Progenitor cell of endocrine pancreas (in vitro differentiated cells): ENCODE data around the gene EEF1A2. TPM values are rescaled to one million over a fixed set of nuclear protein-coding genes. Genes with fewer than 3 reads are reported as not detected.

Experiments used
- DNase-seq: peaks from one replicate; pipeline ENCODE4 v3.0.0; 2021; ENCODE audit warnings: low spot score; ENCODE audit not compliant: unreplicated experiment
- H3K27ac Mint-ChIP-seq: 2 replicates; pipeline ENCODE4 v1.8.0; 2021; ENCODE audit warnings: mild to moderate bottlenecking, moderate library complexity, mixed read lengths
- H3K27me3 Mint-ChIP-seq: 2 replicates; pipeline ENCODE4 v1.8.0; 2021; ENCODE audit warnings: mixed read lengths
- H3K36me3 Mint-ChIP-seq: 2 replicates; pipeline ENCODE4 v1.8.0; 2022; ENCODE audit warnings: mixed read lengths; ENCODE audit not compliant: insufficient read depth
- H3K4me1 Mint-ChIP-seq: 2 replicates; pipeline ENCODE4 v1.8.0; 2021; ENCODE audit warnings: low read depth, mixed read lengths
- H3K4me3 Mint-ChIP-seq: 2 replicates; pipeline ENCODE4 v1.8.0; 2021; ENCODE audit warnings: low read depth, mild to moderate bottlenecking, moderate library complexity, mixed read lengths
- H3K9me3 Mint-ChIP-seq: 2 replicates; pipeline ENCODE4 v1.8.0; 2021; ENCODE audit warnings: low read depth, mixed read lengths
- CTCF ChIP-seq: fragments of 200-600 bp; sonication (generic); IDR thresholded peaks from one replicate; pipeline ENCODE4 v1.5.0; 2021; ENCODE audit warnings: antibody characterized with exemption, mild to moderate bottlenecking; ENCODE audit not compliant: unreplicated experiment
- total RNA-seq: library from RNA; stranded (reverse); gene quantifications from 2 replicates; pipeline ENCODE4 v1.2.1, GENCODE V29; 2021

The EEF1A2 gene
- total RNA-seq, 1 donor from 2014 or later = 11.0 TPM

GRCh38 chr20:63525971-63526370 lies 27.1 kb upstream of the EEF1A2 start:
- no peak for TF ChIP-seq CTCF
- Mint-ChIP-seq H3K9me3 (no peaks in the 10 kb centered on the region), H3K4me3 (no peak overlapping the region), H3K36me3 (peaks cover 15% of the 10 kb centered on the region), H3K4me1 (peaks cover 12% of the 10 kb centered on the region), H3K27ac (no peak overlapping the region), H3K27me3 (no peaks in the 10 kb centered on the region)
- peak; percentile 8 for DNase-seq

- no peaks in the 10 kb centered on the region for H3K27me3 Mint-ChIP-seq
- H3K36me3 Mint-ChIP-seq = peaks cover 15% of the 10 kb centered on the region
- TF ChIP-seq CTCF = no peak
- H3K9me3 Mint-ChIP-seq = no peaks in the 10 kb centered on the region
- peaks cover 12% of the 10 kb centered on the region for H3K4me1 Mint-ChIP-seq
- no peak for DNase-seq
- no peak overlapping the region for H3K4me3 Mint-ChIP-seq
- H3K27ac Mint-ChIP-seq = peak overlapping the region; percentile 89
These were observed 26.3 kb upstream of the EEF1A2 start for GRCh38 chr20:63525185-63525584.

GRCh38 chr20:63522981-63523611 lies 24.2 kb upstream of the EEF1A2 start:
- Mint-ChIP-seq H3K4me3 (peak overlapping the region; percentile 35), H3K9me3 (no peaks in the 10 kb centered on the region), H3K4me1 (peaks cover 12% of the 10 kb centered on the region), H3K36me3 (peaks cover 15% of the 10 kb centered on the region), H3K27ac (peak overlapping the region; percentile 94), H3K27me3 (peaks cover 5% of the 10 kb centered on the region)
- DNase-seq = peak; percentile 10
- TF ChIP-seq CTCF = no peak

GRCh38 chr20:63522091-63522868 lies 23.4 kb upstream of the EEF1A2 start:
- Mint-ChIP-seq H3K27ac (peak overlapping the region; percentile 94), H3K4me3 (peak overlapping the region; percentile 92)

More at GRCh38 chr20:63522091-63522868, 23.4 kb upstream of the EEF1A2 start:
- DNase-seq = peak; percentile 9
- no peak for TF ChIP-seq CTCF
- H3K36me3 Mint-ChIP-seq = peaks cover 15% of the 10 kb centered on the region
- no peaks in the 10 kb centered on the region for H3K9me3 Mint-ChIP-seq
- peaks cover 8% of the 10 kb centered on the region for H3K27me3 Mint-ChIP-seq
- H3K4me1 Mint-ChIP-seq = peaks cover 12% of the 10 kb centered on the region
